HG02870 (cell line): Measurements from ENCODE around the gene USP54.
A peak's percentile ranks its signal among the peaks of the same experiment; 100 is the strongest.
"Not testable (repeated sequence)": the region's sequence is repeated elsewhere in the genome, so short reads cannot be mapped to it uniquely, and the experiment has no call there.

ENCODE experiments used
- ATAC-seq: cut with Tn5 transposase; IDR thresholded peaks from one replicate; pipeline ENCODE4 v1.9.1; 2021; ENCODE audit warnings: mild to moderate bottlenecking, moderate library complexity; ENCODE audit not compliant: unreplicated experiment

The USP54 gene, protein sequence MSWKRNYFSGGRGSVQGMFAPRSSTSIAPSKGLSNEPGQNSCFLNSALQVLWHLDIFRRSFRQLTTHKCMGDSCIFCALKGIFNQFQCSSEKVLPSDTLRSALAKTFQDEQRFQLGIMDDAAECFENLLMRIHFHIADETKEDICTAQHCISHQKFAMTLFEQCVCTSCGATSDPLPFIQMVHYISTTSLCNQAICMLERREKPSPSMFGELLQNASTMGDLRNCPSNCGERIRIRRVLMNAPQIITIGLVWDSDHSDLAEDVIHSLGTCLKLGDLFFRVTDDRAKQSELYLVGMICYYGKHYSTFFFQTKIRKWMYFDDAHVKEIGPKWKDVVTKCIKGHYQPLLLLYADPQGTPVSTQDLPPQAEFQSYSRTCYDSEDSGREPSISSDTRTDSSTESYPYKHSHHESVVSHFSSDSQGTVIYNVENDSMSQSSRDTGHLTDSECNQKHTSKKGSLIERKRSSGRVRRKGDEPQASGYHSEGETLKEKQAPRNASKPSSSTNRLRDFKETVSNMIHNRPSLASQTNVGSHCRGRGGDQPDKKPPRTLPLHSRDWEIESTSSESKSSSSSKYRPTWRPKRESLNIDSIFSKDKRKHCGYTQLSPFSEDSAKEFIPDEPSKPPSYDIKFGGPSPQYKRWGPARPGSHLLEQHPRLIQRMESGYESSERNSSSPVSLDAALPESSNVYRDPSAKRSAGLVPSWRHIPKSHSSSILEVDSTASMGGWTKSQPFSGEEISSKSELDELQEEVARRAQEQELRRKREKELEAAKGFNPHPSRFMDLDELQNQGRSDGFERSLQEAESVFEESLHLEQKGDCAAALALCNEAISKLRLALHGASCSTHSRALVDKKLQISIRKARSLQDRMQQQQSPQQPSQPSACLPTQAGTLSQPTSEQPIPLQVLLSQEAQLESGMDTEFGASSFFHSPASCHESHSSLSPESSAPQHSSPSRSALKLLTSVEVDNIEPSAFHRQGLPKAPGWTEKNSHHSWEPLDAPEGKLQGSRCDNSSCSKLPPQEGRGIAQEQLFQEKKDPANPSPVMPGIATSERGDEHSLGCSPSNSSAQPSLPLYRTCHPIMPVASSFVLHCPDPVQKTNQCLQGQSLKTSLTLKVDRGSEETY (N-terminal part only)

DNA sequence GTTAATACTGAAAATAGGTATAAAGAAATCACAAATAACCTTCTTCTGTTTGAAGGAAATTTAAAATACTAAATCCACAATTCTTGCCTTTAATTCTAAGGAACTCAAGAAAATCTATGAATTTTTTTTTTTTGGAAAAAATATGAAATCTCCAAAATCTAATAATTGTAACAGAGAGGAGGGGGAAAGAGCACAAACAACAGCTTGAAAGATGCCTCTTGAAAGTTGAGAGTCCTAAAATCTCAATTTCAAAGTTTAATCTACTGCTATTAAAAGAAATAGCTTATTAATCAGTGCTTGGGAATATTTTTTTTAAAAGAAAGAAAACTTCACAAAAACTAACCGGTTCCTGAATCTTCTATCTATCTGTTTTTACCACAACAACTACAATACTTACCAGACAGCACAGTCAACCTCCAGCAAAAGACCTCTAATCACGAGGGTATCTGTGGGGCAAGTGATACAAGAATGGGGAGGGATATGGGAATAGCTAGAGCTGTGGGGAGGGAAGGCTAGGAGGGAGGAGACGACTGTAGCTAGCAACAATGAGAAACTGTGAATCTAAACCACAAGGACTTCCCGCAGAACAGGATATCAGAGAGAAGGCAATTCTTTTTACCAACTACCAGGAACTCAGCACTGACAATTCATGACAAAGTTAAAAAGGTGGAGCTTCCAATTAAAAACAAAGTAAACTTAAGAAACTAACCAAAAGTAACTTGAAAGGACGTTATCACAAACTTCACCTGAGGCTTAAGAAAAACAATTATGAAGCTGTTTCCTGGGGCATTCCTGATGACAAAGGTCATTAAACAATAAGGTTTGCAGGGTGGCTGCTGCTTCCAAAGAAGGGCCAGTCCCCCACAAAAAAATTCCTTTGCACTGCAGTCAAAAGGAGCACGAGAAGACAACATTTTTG, at the start of gene USP54:
Gene USP54, minus strand, starts transcription at position 462 of the 919 bp plus-strand sequence. CDS start 15,684 bp downstream, outside the sequence.
- ATAC-seq, result no peak

DNA sequence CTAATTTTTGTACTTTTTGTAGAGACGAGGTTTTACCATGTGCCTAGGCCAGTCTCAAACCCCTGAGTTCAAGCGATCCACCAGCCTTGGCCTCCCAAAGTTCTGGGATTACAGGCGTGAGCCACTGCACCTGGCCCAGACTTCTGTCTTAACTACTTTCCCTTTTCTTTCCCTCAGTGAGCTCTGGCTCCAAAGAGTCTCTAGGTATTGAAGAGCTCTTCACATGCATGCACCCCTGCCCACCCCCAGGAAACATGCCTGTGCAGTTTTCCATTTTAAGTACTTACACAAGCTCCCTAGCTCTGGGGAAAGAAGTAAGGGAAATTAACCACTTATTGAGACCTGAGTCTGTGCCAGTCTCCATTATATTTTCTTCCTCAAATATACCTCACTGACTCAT, 48.1 kb upstream of the USP54 start:
- ATAC-seq, result no peak

DNA sequence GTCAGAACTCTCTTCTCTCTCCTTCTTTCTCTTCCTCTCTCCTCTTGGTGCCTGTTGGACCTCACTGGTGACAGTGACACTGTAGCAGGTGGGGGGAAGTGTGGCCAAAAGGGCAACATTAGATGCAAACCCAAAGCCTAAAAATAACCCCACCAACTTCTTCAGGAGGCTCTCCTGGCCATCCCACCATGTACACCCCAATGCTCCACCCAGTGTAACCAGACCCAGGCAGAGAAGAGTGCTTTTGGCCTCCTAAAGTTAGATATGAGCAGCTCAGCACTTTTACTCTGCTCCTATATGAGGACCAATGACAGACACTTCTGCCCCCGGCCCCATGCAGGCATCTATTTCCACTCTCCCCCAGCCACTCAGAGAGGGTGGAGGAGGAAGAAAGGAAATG, 44.6 kb upstream of the USP54 start:
- no peak for ATAC-seq

DNA sequence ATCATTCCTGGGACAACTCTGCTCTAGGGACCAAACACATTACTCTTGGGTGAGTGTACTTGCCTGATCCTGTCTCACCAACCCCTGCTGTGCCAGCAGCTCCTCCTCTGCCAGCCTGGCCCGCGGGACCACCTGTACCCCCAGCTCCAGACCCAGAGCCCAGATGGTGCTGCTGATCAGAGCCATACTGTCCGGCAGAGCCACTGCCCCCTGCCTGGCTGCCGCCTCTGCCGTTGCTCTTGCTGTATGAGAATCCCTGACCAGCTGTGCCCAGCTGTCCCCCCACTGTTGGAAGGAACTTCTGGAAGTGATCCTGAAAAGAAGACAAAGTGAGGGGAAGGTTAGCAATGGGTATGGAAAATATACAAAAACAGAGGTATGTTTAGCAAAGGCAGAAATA, 43.3 kb upstream of the USP54 start:
- ATAC-seq, result no peak

DNA sequence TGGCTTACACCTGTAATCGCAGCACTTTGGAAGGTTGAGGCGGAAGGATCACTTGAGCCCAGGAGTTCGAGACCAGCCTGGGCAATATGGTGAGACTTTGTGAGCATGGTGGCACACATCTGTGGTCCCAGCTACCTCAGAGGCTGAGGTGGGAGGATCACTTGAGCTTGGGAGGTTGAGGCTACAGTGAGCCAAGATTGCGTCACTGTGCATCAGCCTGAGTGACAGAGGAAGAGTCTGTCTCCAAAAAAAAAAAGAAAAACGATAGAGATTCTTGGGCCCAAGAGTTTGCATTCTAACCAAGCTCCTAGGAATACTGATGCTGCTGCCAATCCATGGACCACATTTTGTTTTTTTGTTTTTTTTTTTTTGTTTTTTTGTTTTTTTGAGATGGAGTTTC, 38.0 kb upstream of the USP54 start:
- ATAC-seq, result no peak

DNA sequence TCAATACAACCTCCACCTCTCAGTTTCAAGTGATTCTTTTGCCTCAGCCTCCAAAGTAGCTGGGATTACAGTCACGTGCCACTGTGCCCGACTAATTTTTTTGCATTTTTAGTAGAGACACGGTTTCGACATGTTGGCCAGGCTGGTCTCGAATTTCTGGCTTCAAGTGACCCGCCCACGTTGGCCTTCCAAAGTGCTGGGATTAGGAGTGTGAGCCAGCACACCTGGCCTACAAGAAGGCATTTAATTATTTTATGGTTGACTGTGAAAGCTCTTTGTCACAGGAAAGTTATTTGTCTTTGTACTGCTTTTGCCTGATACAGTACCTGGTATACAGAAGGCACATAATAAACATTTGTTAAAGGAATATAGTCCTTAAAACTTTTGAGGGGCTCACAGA, 37.3 kb upstream of the USP54 start:
- no peak for ATAC-seq

DNA sequence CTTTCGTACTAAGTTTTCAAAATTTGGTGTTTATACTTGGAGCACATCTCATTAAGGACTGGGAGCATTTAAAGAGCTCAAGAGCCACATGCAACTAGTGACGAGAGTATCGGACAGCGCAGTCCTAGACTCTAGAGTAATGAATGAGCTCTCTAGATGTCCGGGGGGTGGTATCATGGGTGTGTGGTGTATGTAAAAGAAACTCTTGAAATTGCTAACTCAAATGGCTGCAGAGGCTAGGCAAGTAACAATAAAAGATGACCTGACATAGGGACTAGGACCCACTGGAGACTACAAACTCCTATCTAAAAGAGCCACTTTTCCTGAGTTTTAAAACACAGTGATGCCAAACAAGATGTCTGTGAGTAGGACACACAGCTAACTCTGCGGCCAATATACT, 36.2 kb upstream of the USP54 start:
- no peak for ATAC-seq

DNA sequence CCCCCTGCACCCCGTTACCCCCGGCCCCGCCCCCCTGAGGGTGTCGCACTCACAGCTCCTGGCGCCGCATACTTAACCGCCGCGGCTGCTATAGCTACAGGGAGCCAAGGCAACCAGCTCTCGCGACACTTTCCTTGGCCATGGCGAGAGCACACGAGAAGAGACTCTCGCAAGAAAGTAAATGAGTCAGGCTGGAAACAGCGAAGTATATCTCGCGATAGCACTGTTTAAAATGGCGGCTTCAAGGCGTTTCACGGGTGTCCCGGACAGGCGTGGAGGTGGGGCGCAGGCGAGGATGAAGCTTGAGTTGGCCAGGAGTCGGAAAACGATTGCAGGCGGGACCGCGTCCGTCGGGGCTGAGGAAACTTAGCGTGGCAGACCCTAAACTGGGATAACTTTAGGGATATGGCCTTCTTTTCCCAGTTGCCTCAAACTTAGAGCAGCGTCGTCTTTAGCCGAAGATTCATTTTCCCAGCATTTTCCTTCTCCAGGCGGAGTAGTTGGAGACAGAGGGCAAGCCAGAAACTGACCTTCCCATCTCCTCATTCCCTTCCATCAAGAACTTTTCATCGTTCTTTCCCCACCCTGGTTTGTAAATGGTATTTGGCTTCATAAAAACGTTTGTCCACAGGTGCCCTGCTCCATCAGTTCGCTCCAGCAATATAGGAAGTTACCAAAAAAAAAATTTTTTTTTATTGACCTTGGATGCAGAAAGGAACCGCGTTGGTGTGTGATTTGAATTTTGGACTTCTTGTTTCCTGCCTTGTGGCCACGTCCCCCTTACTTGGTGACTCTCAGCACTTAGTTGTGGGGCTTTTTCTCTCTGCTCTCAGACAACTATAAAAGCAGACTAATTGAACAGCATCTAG, 35.0 kb upstream of the USP54 start:
- ATAC-seq, result peak; percentile 96

DNA sequence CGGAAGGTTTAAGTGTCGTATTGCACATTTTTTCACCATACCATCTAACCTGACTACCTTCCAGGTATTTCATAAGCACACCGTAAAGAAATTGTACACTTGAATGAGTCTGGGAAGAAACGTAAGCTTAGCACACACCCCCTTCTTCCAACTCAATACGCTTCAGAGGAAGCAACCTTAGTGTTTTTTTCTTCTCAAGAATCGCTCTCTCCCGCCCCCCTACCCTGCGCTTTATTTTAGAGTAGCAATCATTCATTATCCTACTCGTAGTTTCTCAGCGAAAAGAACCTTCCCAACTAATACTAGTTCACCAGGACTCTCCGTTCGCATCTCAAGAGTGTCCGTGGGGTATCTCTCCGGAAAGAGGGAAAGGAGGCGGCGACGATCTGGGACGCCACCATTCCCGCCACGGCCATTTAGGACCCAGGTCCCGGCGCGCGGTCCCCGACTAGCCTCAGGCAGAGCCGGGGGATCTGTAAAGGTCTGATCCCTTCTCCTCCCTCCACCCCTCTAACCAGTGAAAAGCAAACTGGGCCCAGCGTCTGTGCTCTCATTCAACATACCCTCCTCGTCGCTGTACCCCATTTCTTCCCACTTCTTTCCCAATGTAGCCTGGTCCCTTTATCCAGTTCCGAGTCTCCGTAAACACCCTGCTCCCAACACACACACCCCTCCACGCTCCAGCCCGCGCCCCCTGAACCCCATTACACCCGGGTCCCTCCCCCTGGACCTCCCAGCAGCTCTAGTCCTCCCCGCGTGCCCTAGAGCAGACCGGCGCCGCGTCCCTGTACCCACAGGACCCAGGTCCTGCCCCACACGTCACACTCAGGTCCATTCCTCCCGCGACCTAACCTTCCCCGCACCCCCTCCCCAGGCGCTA, 34.1 kb upstream of the USP54 start:
- ATAC-seq, result peak; percentile 34

DNA sequence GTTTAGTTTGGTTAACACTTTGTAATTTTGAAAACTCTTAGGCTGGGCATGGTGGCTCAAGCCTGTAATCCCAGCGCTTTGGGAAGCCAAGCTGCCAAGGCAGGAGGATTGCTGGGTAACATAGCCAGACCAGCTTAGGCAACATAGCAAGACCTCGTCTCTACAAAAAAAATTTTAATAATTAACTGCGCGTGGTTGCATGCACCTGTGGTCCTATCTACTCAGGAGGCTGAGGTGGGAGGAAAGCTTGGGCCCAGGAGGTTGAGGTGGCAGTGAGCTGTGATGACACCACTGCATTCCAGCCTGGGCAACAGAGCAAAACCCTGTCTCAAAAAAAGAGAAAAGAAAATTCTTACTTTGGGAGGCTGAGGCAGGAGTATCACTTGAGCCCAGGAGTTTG, 31.9 kb upstream of the USP54 start:
- ATAC-seq, result no peak

DNA sequence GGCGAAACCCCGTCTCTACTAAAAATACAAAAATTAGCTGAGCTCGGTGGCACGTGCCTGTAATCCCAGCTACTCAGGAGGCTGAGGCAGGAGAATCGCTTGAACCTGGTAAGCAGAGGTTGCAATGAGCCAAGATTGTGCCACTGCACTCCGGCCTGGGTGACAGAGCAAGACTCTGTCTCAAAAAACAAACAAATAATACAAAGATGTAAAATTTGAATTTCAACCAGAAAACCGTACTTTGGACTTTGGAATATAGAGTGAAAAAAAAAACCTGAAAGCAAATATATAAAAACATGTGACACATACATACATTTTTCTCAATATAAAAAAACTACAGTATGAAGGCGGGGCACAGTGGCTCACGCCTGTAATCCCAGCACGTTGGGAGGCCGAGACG, 29.8 kb upstream of the USP54 start:
- ATAC-seq, result not testable (repeated sequence)

DNA sequence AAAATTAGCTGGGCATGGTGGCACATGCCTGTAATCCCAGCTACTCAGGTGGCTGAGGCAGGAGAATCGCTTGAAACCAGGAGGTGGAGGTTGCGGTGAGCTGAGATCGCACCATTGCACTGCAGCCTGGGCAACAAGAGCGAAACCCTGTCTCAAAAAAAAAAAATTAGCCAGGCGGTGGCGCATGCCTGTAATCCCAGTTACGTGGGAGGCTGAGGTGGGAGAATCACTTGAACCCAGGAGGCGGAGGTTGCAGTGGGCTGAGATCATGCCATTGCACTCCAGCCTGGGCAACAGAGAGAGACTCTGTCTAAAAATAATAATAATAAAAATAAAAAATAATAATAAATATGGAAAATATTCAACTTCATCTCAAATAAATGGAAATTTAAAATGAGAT, 26.0 kb upstream of the USP54 start:
- not testable (repeated sequence) for ATAC-seq

DNA sequence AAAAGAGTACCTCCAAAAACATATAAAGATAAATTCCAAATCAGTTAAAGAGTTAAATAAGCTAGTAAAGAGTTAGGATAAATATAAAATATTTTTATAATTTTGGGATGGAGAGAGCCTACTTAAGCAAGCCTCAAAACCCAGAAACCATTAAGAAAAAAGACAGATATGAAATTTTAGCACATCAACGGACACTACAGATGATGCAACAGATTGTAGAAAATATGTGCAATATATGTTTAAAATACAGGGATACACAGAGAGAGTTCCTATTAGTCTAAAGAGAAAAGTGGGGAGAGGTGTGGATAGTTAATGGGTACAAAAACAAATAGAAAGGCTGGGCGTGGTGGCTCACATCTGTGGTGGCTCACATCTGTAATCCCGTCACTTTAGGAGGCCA, 23.6 kb upstream of the USP54 start:
- ATAC-seq, result no peak

DNA sequence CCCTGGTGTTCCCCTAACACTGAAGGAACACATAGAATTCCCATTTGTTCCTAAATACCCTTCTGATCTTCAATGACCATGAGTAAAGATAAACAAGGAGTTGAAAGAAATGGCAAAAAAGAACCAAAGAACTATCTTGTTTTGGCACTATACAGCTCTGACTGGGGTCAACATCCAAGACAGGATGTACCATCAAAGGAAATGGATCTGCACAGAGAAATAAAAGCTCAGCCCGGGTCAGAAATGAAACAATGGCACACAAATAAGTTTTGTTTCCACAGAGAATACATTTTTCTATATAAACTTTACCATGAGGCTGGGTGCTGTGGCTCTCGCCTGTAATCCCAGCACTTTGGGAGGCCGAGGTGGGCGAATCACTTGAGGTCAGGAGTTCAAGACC, 18.0 kb upstream of the USP54 start:
- ATAC-seq, result no peak

DNA sequence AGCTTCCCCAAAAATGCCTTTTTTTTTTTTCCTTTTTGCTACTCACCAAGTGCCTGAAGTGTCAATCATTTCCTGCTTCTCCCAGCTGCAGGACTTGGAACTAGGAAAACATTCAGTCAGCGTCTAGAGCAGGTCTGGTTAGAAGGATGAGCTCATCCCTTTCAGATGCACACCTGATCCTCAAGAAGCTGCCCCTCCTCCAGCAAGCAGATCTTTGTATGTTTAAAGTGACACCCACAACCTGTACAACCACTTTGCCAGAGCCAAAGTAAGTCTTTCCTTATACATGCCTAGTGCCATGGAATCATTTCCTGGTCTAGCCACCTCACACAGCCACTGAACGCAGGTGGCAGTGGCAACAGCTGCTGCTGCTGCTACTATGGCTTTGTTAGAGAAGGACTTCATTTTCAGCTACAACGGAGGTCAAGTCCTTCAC, 10.4 kb upstream of the USP54 start:
- ATAC-seq, result no peak

DNA sequence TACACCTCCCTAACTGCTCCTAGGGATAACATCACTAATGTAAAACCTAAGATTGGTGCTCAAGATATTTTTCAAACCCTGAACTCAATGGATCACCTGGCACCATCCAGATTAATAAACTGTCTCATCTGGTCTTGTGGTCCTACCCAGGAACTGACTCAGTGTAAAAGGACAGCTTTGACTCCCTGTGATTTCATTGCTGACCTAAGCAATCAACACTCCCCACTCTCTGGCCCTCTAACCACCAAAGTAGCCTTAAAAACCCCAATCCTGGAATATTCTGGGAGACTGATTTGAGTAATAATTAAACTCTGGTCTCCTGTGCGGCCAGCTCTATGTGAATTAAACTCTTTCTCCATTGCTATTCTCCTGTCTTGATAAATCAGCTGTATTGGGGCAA, 6.2 kb upstream of the USP54 start:
- no peak for ATAC-seq

DNA sequence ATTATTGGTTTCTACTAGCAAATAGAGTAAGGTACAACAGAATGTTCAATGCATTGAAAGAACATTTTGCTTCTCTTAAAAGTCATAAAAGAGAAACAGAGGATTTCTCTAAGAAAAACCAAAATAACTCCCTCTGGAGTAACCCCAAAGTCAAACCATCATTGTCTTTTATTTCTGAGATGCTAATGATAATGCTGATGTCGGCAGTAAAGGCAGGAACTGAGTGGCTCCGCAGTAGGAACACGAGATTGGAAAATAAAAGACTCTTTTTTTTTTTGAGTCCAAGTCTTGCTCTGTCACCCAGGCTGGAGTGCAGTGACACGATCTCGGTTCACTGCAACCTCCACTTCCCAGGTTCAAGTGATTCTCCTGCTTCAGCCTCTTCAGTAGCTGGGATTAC, 2.7 kb upstream of the USP54 start:
- no peak for ATAC-seq

DNA sequence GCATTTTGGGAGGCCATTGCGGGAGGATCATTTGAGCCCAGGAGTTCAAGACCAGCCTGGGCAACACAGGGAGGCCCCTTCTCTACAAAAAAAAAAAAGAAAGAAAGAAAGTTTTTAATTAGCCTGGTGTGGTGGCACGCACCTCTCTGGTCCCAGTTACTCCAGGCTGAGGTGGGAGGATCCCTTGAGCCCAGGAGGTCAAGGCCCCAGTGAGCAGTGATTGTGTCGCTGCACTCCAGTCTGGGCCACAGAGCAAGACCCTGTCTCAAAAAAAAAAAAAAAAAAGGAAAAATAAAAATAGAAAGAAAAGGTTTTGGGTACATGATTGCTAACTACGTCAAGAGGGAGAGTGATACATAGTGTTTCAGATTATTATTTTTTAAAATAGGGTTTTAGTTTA, 2.0 kb upstream of the USP54 start:
- ATAC-seq, result no peak
